ENCODE data around the gene DAP. TPM values are rescaled to one million over a fixed set of nuclear protein-coding genes. Genes with fewer than 3 reads are reported as not detected.
"Not testable (repeated sequence)": the region's sequence is repeated elsewhere in the genome, so short reads cannot be mapped to it uniquely, and the experiment has no call there.

DAP gene

DNA sequence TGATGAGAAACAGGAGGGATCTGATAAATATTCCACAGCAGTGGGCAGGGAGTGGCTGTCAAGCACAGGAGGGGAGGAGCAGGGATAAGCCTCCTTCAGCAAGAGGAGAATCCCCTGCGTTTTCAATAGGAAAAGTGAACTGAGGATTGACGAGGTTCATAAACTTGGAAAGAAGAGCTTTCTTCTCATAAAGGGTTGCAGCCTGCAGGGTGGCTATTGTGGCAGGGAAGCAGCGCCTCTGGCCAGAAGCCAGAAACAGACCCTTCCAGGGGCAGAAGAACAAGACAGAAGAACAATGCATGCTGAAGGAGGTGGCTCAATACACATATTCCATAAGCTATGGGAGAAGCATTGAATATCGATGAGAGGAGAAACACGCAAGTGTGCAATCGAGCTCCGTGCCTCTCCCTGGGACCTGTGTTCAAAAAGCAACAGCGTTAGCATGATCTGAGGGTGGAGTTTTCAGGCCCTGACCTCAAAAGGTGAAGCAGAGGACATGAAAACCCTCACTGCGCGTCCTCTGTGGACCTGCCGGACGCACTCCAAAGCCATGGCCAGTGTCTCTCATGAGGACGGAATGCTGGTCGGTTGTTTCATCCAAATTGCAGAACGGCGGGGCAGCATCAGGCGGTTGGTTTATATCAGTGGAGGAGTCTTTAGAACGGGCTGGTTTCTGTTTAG, 129.6 kb downstream of the DAP start:
- no peak overlapping the region for H3K56ac ChIP-seq (ENCODE audit: low read length)
- no peak overlapping the region for H3K27ac ChIP-seq (ENCODE audit: low read depth, low read length)
- no peak overlapping the region for H2AK5ac ChIP-seq (ENCODE audit: low read length)

DNA sequence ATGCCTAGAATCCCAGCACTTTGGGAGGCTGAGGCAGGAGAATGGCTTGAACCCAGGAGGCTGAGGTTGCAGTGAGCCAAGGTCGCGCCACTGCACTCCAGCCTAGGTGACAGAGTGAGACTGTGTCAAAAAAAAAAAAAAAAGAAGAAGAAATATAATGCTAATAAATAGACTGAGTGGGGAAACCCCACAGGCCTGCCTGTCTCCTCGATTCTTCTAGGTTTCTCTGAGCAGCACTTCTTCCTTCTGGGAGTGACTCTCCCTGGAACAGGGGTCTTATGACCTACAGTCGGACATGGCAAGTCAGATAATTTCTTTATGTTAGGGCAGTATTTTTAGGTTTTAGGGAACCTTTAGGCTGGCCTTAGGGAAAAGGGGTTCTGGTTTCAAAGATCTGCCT, 130.3 kb downstream of the DAP start:
- not testable (repeated sequence) for H3K36me3 ChIP-seq (ENCODE audit: control insufficient read depth, insufficient read depth, low read length); H3K4ac ChIP-seq (ENCODE audit: low read depth, low read length)

More for the DNA sequence above, 129.6 kb downstream of the DAP start:
- Histone ChIP-seq H3K18ac (ENCODE audit: low read length) (no peak overlapping the region), H3K23ac (ENCODE audit: low read length) (peak overlapping the region; percentile 56), H3K79me1 (ENCODE audit: low read length) (peaks cover 2% of the 10 kb centered on the region), H3K9ac (ENCODE audit: low read length) (no peak overlapping the region), H2BK5ac (ENCODE audit: low read length) (no peak overlapping the region), H3K4ac (ENCODE audit: low read depth, low read length) (no peak overlapping the region), H3K4me1 (ENCODE audit: control insufficient read depth, low read depth, low read length) (no peaks in the 10 kb centered on the region), H2BK15ac (replicated peaks; ENCODE audit: low read depth) (no peak overlapping the region), H3K79me2 (ENCODE audit: control insufficient read depth, insufficient read depth, low read length) (no peaks in the 10 kb centered on the region), H2BK120ac (ENCODE audit: low read depth, low read length) (no peak overlapping the region), H3K27me3 (ENCODE audit: insufficient read depth, low read length, poor library complexity) (no peaks in the 10 kb centered on the region), H4K8ac (ENCODE audit: low read depth, low read length) (no peak overlapping the region), H4K5ac (ENCODE audit: low read length) (no peak overlapping the region), H3K4me3 (ENCODE audit: low read length) (no peak overlapping the region), H3K4me2 (ENCODE audit: low read length) (no peak overlapping the region), H3K36me3 (ENCODE audit: control insufficient read depth, insufficient read depth, low read length) (no peaks in the 10 kb centered on the region)
- no peak for DNase-seq
- no CpG with 5 or more reads among the region's 18 CpGs for WGBS (ENCODE audit: extremely low coverage, insufficient coverage, low lambda C conversion rate)

DNA sequence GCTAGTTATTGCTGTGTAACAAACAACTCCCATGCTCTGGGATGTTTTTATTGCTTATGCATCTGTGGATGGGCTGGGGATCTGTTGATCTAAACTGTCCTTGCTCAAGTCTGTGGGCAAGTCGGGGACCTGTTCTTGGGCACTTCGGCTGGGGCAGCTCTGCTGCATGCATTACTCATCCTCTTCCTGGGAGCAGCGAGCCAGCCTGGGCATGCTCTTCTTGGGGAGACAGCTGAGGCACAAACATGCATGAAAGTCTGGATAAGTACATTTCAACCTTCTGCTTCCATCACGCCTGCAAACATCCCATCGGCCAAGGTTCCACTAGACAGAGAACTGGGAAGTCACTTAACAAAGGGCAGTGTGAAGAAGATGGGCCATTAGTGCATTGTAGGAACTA, 130.9 kb downstream of the DAP start:
- no CpG with 5 or more reads among the region's 5 CpGs for WGBS (ENCODE audit: extremely low coverage, insufficient coverage, low lambda C conversion rate)
- no peak for DNase-seq

More for the DNA sequence above, 130.3 kb downstream of the DAP start:
- not testable (repeated sequence) for H2AK5ac ChIP-seq (ENCODE audit: low read length); H3K4me1 ChIP-seq (ENCODE audit: control insufficient read depth, low read depth, low read length); H4K5ac ChIP-seq (ENCODE audit: low read length); H3K18ac ChIP-seq (ENCODE audit: low read length); H3K4me3 ChIP-seq (ENCODE audit: low read length); H2BK15ac ChIP-seq (replicated peaks; ENCODE audit: low read depth); H3K79me2 ChIP-seq (ENCODE audit: control insufficient read depth, insufficient read depth, low read length); H2BK120ac ChIP-seq (ENCODE audit: low read depth, low read length); H3K27ac ChIP-seq (ENCODE audit: low read depth, low read length); H3K4me2 ChIP-seq (ENCODE audit: low read length); H4K8ac ChIP-seq (ENCODE audit: low read depth, low read length); H2BK5ac ChIP-seq (ENCODE audit: low read length); H3K79me1 ChIP-seq (ENCODE audit: low read length); H3K27me3 ChIP-seq (ENCODE audit: insufficient read depth, low read length, poor library complexity); DNase-seq; H3K56ac ChIP-seq (ENCODE audit: low read length); H3K9ac ChIP-seq (ENCODE audit: low read length)
- peak overlapping the region; percentile 56 for H3K23ac ChIP-seq (ENCODE audit: low read length)
- no CpG with 5 or more reads among the region's 4 CpGs for WGBS (ENCODE audit: extremely low coverage, insufficient coverage, low lambda C conversion rate)

DNA sequence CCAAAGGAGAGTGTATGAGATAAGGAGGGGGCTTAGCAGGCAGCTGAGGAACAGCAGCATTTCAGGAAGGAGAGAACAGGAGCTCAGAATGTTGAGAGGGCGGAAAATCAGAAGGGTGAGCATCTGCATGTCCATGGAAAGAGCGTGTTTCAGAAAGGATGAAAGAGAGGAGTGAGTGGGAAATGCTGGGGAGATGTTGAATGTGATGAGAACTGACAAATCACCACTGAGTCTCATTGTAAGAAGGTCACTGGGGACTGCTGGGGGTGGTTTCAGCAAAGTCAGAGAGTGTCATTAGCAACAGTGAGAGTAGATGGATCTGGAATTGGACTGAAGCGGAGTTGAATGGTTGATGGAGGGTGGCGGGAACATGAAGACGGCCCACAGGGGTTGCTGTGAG, 131.4 kb downstream of the DAP start:
- no peak overlapping the region for H3K18ac ChIP-seq (ENCODE audit: low read length)
- DNase-seq, result no peak
- H3K27ac ChIP-seq (ENCODE audit: low read depth, low read length), result no peak overlapping the region
- no peak overlapping the region for H2BK15ac ChIP-seq (replicated peaks; ENCODE audit: low read depth)
- no peaks in the 10 kb centered on the region for H3K4me1 ChIP-seq (ENCODE audit: control insufficient read depth, low read depth, low read length)
- no peaks in the 10 kb centered on the region for H3K27me3 ChIP-seq (ENCODE audit: insufficient read depth, low read length, poor library complexity)
- no peak overlapping the region for H4K5ac ChIP-seq (ENCODE audit: low read length)
- H3K36me3 ChIP-seq (ENCODE audit: control insufficient read depth, insufficient read depth, low read length), result no peaks in the 10 kb centered on the region
- no peak overlapping the region for H3K4me2 ChIP-seq (ENCODE audit: low read length)
- H3K9ac ChIP-seq (ENCODE audit: low read length), result no peak overlapping the region
- H3K79me2 ChIP-seq (ENCODE audit: control insufficient read depth, insufficient read depth, low read length), result no peaks in the 10 kb centered on the region
- H3K4me3 ChIP-seq (ENCODE audit: low read length), result no peak overlapping the region
- no peak overlapping the region for H3K56ac ChIP-seq (ENCODE audit: low read length)
- no peak overlapping the region for H3K4ac ChIP-seq (ENCODE audit: low read depth, low read length)
- no peak overlapping the region for H2AK5ac ChIP-seq (ENCODE audit: low read length)
- no peak overlapping the region for H2BK120ac ChIP-seq (ENCODE audit: low read depth, low read length)
- H3K79me1 ChIP-seq (ENCODE audit: low read length), result peaks cover 2% of the 10 kb centered on the region
- no peak overlapping the region for H3K23ac ChIP-seq (ENCODE audit: low read length)
- no peak overlapping the region for H2BK5ac ChIP-seq (ENCODE audit: low read length)
- no peak overlapping the region for H4K8ac ChIP-seq (ENCODE audit: low read depth, low read length)
- no CpG with 5 or more reads among the region's 5 CpGs for WGBS (ENCODE audit: extremely low coverage, insufficient coverage, low lambda C conversion rate)

More for the DNA sequence above, 130.9 kb downstream of the DAP start:
- no peak overlapping the region for H3K56ac ChIP-seq (ENCODE audit: low read length)
- H3K27ac ChIP-seq (ENCODE audit: low read depth, low read length), result no peak overlapping the region
- H3K4me1 ChIP-seq (ENCODE audit: control insufficient read depth, low read depth, low read length), result no peaks in the 10 kb centered on the region
- H3K9ac ChIP-seq (ENCODE audit: low read length), result no peak overlapping the region
- no peak overlapping the region for H2AK5ac ChIP-seq (ENCODE audit: low read length)
- H3K79me1 ChIP-seq (ENCODE audit: low read length), result peaks cover 2% of the 10 kb centered on the region
- no peak overlapping the region for H3K4ac ChIP-seq (ENCODE audit: low read depth, low read length)
- no peaks in the 10 kb centered on the region for H3K36me3 ChIP-seq (ENCODE audit: control insufficient read depth, insufficient read depth, low read length)
- H3K27me3 ChIP-seq (ENCODE audit: insufficient read depth, low read length, poor library complexity), result no peaks in the 10 kb centered on the region
- H3K4me3 ChIP-seq (ENCODE audit: low read length), result no peak overlapping the region
- H3K79me2 ChIP-seq (ENCODE audit: control insufficient read depth, insufficient read depth, low read length), result no peaks in the 10 kb centered on the region
- no peak overlapping the region for H3K18ac ChIP-seq (ENCODE audit: low read length)
- no peak overlapping the region for H2BK15ac ChIP-seq (replicated peaks; ENCODE audit: low read depth)
- H4K8ac ChIP-seq (ENCODE audit: low read depth, low read length), result no peak overlapping the region
- no peak overlapping the region for H3K23ac ChIP-seq (ENCODE audit: low read length)
- no peak overlapping the region for H2BK5ac ChIP-seq (ENCODE audit: low read length)
- H3K4me2 ChIP-seq (ENCODE audit: low read length), result no peak overlapping the region
- H4K5ac ChIP-seq (ENCODE audit: low read length), result no peak overlapping the region
- H2BK120ac ChIP-seq (ENCODE audit: low read depth, low read length), result no peak overlapping the region

Small RNA genes within 50 kb of the gene (small RNA-seq; reads per million reads assigned to genes)
- gene AC012629.4 (ENCODE audit: insufficient read depth), result not detected

Measured in mesendoderm (in vitro differentiated cells).